ENCODE results near the gene MAPK12. TPM values are rescaled to one million over a fixed set of nuclear protein-coding genes. Genes with fewer than 3 reads are reported as not detected.

Gene MAPK12
- total and polyA plus RNA-seq, 2 of the 4 experiments (the other 2 are of a cell fraction): 41.0 to 56.3 TPM

- Histone ChIP-seq H2AK9ac (replicated peaks; ENCODE audit: low read depth, low read length, poor library complexity) (peak overlapping the region; percentile 24), H3K18ac (ENCODE audit: low read depth, low read length) (no peak overlapping the region), H2BK5ac (ENCODE audit: low read depth, low read length, poor library complexity, severe bottlenecking) (no peak overlapping the region), H2BK20ac (ENCODE audit: low read depth, low read length) (no peak overlapping the region), H4K20me1 (ENCODE audit: insufficient read depth, low read length) (peaks cover 36% of the 10 kb centered on the region), H3K23ac (ENCODE audit: low read depth, low read length) (no peak overlapping the region), H2BK15ac (ENCODE audit: low read depth, low read length) (no peak overlapping the region), H3K14ac (replicated peaks; ENCODE audit: low read depth, low read length) (no peak overlapping the region), H3K9me1 (ENCODE audit: insufficient read depth, low read length) (no peaks in the 10 kb centered on the region), H3K4me2 (ENCODE audit: low read depth, low read length) (no peak overlapping the region), H3K27ac (ENCODE audit: insufficient read depth, low read length) (no peak overlapping the region), H3K4ac (ENCODE audit: low read depth, low read length) (no peak overlapping the region), H4K5ac (ENCODE audit: low read depth, low read length) (no peak overlapping the region), H3K9me3 (ENCODE audit: control insufficient read depth, insufficient read depth, low read length) (no peaks in the 10 kb centered on the region), H4K91ac (ENCODE audit: insufficient read depth, low read depth, low read length) (no peak overlapping the region), H3K27me3 (ENCODE audit: control insufficient read depth, insufficient read depth, low read length) (no peaks in the 10 kb centered on the region), H2AFZ (replicated peaks; ENCODE audit: low read length, poor library complexity) (no peak overlapping the region), H4K8ac (ENCODE audit: low read depth in 2 of 2, low read length in 2 of 2) (no peak overlapping the region), H3K36me3 (ENCODE audit: control insufficient read depth, insufficient read depth, low read length) (peaks cover 35% of the 10 kb centered on the region; the same call in 1 of the 2 replicates), H2AK5ac (ENCODE audit: low read depth, low read length) (no peak overlapping the region), H3K4me1 (ENCODE audit: control insufficient read depth, insufficient read depth, low read length) (peaks cover 9% of the 10 kb centered on the region), H3K56ac (ENCODE audit: extremely low read depth, insufficient read depth, low read length) (no peak overlapping the region), H3K4me3 (ENCODE audit: insufficient read depth, low read depth, low read length) (no peak overlapping the region), H3K79me1 (ENCODE audit: low read depth in 1 of 2, low read length in 2 of 2) (peaks cover 9 to 38% of the 10 kb centered on the region in 2 experiments; a peak in 3 of 4 replicates), H2BK120ac (ENCODE audit: low read depth, low read length) (no peak overlapping the region), H3K9ac (ENCODE audit: low read depth, low read length) (no peak overlapping the region)
- in situ Hi-C loops (cut with MboI; ENCODE audit: low sequenced_read_pairs): no loop called here
- ATAC-seq (ENCODE audit: low read depth) (no peak), DNase-seq (no peak)
- BruUV-seq (replicated peaks): no TSS peak
- dilution Hi-C loops (cut with HindIII; ENCODE audit: low sequenced_read_pairs, unreplicated experiment): no loop called here
- intact Hi-C loops (cut with micrococcal nuclease): no loop called here
- TF ChIP-seq RFX5 (IDR thresholded peaks at IDR 0.05; ENCODE audit: low read depth, low read length) (no peak), CEBPB (IDR thresholded peaks at IDR 0.05; ENCODE audit: low read depth, low read length) (no peak), ELK1 (IDR thresholded peaks at IDR 0.05; ENCODE audit: borderline replicate concordance, low read depth, low read length) (no peak), RCOR1 (IDR thresholded peaks at IDR 0.05; ENCODE audit: insufficient replicate concordance, low read length) (no peak)
- POLR2A ChIA-PET (ENCODE audit: unreplicated experiment): no interaction called here
- CTCF ChIA-PET: no interaction called here
- no CpG with 5 or more reads among the region's 12 CpGs for WGBS, 2 experiments (ENCODE audit: extremely low coverage in 2 of 2, insufficient read length in 1 of 2)
Observed at GRCh38 chr22:50256258-50256862, 5.1 kb downstream of the MAPK12 start.
